CD1c-positive myeloid dendritic cell (primary cell): Measurements from ENCODE around the gene PLEKHG7.
"Not testable (repeated sequence)": the region's sequence is repeated elsewhere in the genome, so short reads cannot be mapped to it uniquely, and the experiment has no call there.

Experiments used
- DNase-seq: peaks from one replicate; pipeline ENCODE4 v3.0.0-alpha.2; 2016; ENCODE audit errors: extremely low spot score

Gene PLEKHG7

GRCh38 chr12:92702754-92703679 is at the start of gene PLEKHG7:
Gene PLEKHG7, plus strand, starts transcription at chr12:92702989. Its CDS starts 3,643 bp downstream, at chr12:92706632.
- DNase-seq, result peak; percentile 2

GRCh38 chr12:92654256-92654655 is 48.5 kb upstream of the PLEKHG7 start:
- not testable (repeated sequence) for DNase-seq

- DNase-seq, result no peak
These were observed 47.9 kb upstream of the PLEKHG7 start for GRCh38 chr12:92654929-92655328.

- DNase-seq, result no peak
These were observed 45.9 kb upstream of the PLEKHG7 start for GRCh38 chr12:92656911-92657310.

- no peak for DNase-seq
These were observed 45.0 kb upstream of the PLEKHG7 start for GRCh38 chr12:92657770-92658169.

GRCh38 chr12:92658611-92659010 is 44.2 kb upstream of the PLEKHG7 start:
- DNase-seq, result no peak

GRCh38 chr12:92661269-92661668 is 41.5 kb upstream of the PLEKHG7 start:
- DNase-seq, result no peak

GRCh38 chr12:92665496-92665895 is 37.3 kb upstream of the PLEKHG7 start:
- DNase-seq, result no peak

GRCh38 chr12:92668739-92669138 is 34.0 kb upstream of the PLEKHG7 start:
- no peak for DNase-seq

- not testable (repeated sequence) for DNase-seq
These were observed 31.3 kb upstream of the PLEKHG7 start for GRCh38 chr12:92671524-92671923.

GRCh38 chr12:92673756-92674155 is 29.0 kb upstream of the PLEKHG7 start:
- DNase-seq, result no peak

- no peak for DNase-seq
These were observed 28.3 kb upstream of the PLEKHG7 start for GRCh38 chr12:92674500-92674899.

GRCh38 chr12:92675092-92675865 is 27.5 kb upstream of the PLEKHG7 start:
- DNase-seq, result no peak

- no peak for DNase-seq
These were observed 26.1 kb upstream of the PLEKHG7 start for GRCh38 chr12:92676710-92677109.

- no peak for DNase-seq
These were observed 12.2 kb upstream of the PLEKHG7 start for GRCh38 chr12:92690601-92691000.

GRCh38 chr12:92695056-92695455 is 7.7 kb upstream of the PLEKHG7 start:
- no peak for DNase-seq

- DNase-seq, result no peak
These were observed 7.2 kb upstream of the PLEKHG7 start for GRCh38 chr12:92695577-92695976.

GRCh38 chr12:92696216-92696615 is 6.6 kb upstream of the PLEKHG7 start:
- no peak for DNase-seq

- no peak for DNase-seq
These were observed 4.3 kb upstream of the PLEKHG7 start for GRCh38 chr12:92698474-92698873.

GRCh38 chr12:92701441-92701840 is 1.3 kb upstream of the PLEKHG7 start:
- DNase-seq, result no peak

GRCh38 chr12:92703786-92704185 is 997 bp downstream of the PLEKHG7 start:
- DNase-seq, result no peak

GRCh38 chr12:92706594-92706993 is 3.8 kb downstream of the PLEKHG7 start:
- DNase-seq, result no peak

GRCh38 chr12:92707926-92708325 is 5.1 kb downstream of the PLEKHG7 start:
- DNase-seq, result no peak
